ENCODE results near the gene HEYL. TPM values are rescaled to one million over a fixed set of nuclear protein-coding genes. Genes with fewer than 3 reads are reported as not detected.

Gene HEYL
- total RNA-seq (2022) = 3.0 and 3.4 TPM in 2 replicates
- percentile 45 among the genes with signal in this experiment for Bru-seq, nascent RNA
- percentile 47 among the genes with signal in this experiment for BruChase-seq, experiment 1, labeled RNA remaining after a 2-hour chase
- BruChase-seq, experiment 2, labeled RNA remaining after a 6-hour chase = percentile 39 among the genes with signal in this experiment
- long read RNA-seq, partial matches to known transcripts = 0 of 6 reads
- long read RNA-seq, other reads (novel, unspliced or antisense) = 4 of 6 reads

DNA sequence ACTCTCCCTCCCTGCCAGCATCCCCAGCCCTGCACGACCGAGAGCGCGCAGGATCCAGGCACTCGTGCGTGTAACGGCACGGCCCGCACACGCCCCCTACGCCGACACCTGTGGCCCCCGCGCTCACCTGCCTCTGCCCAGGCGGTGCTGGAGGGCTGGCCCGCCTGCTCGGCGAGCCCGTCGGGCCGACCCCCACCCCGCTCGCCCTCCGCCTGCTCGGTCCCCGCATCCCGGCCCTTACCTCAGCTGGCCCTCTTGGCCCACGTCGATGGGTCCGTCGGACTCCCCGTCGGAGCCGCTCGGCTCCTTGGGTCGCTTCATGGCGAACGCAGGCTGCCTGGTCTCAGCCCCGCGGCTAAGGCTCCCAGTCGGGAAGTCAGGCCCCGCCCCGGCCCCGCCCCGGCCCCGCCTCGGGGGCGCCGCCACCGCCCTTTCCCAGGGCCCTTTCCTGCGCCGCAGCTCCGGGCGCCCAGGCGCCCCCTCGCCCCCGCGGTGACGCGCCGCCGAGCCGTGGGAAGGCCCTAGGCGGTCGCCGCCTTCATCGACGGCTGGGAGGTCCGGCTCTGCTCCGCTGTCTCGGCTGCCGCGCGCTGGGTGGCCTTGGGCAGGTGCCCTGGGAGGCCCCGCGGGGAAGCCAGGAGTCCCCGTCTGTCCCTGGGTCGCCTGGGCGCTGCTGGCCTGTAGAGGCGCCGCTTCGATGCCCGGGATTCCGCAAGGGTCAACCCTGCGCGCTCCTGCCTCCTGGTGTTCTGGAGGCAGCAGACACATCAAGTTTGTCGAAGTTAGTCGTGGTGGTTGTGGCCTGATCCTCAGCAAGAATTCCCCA is at the start of gene HEYL:
Gene HEYL, minus strand, starts transcription at position 339 of the 826 bp plus-strand sequence. Its CDS starts 18 bp downstream, at position 321.
- ChIA-PET CTCF (interaction anchor here (1.1 to 1.2 kb wide), 3 partner anchors 14 to 33 kb away, joined by 3 to 11 read pairs (median 6); no protein-coding TSS in a partner anchor), POLR2A (no interaction called here)
- intact Hi-C loops (cut with micrococcal nuclease; ENCODE audit: unreplicated experiment) = loop anchor here (1.0 kb wide), 1 partner anchor 33 kb away; no protein-coding TSS in a partner anchor
- Mint-ChIP-seq H3K27ac (ENCODE audit: unreplicated experiment) (no peak within 1 kb of the TSS), H3K27me3 (ENCODE audit: insufficient read depth, unreplicated experiment) (no peaks in the 10 kb centered on the region), H3K36me3 (ENCODE audit: insufficient read depth, unreplicated experiment) (peaks cover 2% of the 10 kb centered on the region), H3K4me3 (ENCODE audit: unreplicated experiment) (peak within 1 kb of the TSS; percentile 78), H3K9me3 (ENCODE audit: unreplicated experiment) (no peaks in the 10 kb centered on the region), H3K4me1 (ENCODE audit: low read depth, unreplicated experiment) (no peaks in the 10 kb centered on the region)
- no peaks in the 10 kb centered on the region for H3K9me3 ChIP-seq
- no TSS peak for BruUV-seq (replicated peaks)
- H3K4me3 ChIP-seq (ENCODE audit: low read depth, low read length) = peak within 1 kb of the TSS; percentile 68
- peaks cover 6% of the 10 kb centered on the region; the same call in 1 of the 2 replicates for H3K4me1 ChIP-seq
- H3K27me3 ChIP-seq (replicated peaks; ENCODE audit: control insufficient read depth, insufficient read depth, low read length) = no peaks in the 10 kb centered on the region
- H3K36me3 ChIP-seq (ENCODE audit: control insufficient read depth, insufficient read depth, low read length) = no peaks in the 10 kb centered on the region
- peak; percentile 86 to 87 for DNase-seq
- TF ChIP-seq, protein P1, sequence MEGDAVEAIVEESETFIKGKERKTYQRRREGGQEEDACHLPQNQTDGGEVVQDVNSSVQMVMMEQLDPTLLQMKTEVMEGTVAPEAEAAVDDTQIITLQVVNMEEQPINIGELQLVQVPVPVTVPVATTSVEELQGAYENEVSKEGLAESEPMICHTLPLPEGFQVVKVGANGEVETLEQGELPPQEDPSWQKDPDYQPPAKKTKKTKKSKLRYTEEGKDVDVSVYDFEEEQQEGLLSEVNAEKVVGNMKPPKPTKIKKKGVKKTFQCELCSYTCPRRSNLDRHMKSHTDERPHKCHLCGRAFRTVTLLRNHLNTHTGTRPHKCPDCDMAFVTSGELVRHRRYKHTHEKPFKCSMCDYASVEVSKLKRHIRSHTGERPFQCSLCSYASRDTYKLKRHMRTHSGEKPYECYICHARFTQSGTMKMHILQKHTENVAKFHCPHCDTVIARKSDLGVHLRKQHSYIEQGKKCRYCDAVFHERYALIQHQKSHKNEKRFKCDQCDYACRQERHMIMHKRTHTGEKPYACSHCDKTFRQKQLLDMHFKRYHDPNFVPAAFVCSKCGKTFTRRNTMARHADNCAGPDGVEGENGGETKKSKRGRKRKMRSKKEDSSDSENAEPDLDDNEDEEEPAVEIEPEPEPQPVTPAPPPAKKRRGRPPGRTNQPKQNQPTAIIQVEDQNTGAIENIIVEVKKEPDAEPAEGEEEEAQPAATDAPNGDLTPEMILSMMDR (IDR thresholded peaks at IDR 0.05; ENCODE audit: insufficient read depth in 1 of 2, low read depth in 1 of 2, low read length in 1 of 2, severe bottlenecking in 1 of 2, unreplicated experiment in 1 of 2) = peak; percentile 41 to 77

DNA sequence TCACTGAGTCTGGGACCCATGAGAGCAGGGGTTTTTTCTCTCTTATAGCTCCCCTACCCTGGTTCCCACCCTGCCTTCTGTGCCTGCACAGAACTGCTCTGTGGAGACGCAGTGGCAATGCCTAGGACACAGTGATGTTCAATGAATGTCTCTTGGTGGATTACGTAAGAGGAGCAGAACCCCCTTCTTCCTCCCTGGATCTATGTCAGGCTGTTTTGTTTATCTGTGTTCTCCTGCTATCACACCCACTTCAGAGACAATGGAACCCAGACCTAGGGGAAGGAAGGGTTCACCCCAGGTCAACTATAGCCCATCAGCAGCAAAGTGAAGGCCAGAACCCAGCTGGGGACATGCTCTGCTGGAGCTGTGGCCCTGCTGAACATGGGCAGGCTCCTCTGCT is 49.8 kb upstream of the HEYL start:
- Mint-ChIP-seq H3K4me3 (ENCODE audit: unreplicated experiment) (no peak overlapping the region), H3K36me3 (ENCODE audit: insufficient read depth, unreplicated experiment) (no peaks in the 10 kb centered on the region), H3K27ac (ENCODE audit: unreplicated experiment) (no peak overlapping the region), H3K9me3 (ENCODE audit: unreplicated experiment) (no peaks in the 10 kb centered on the region), H3K27me3 (ENCODE audit: insufficient read depth, unreplicated experiment) (peaks cover 19% of the 10 kb centered on the region), H3K4me1 (ENCODE audit: low read depth, unreplicated experiment) (no peaks in the 10 kb centered on the region)
- Histone ChIP-seq H3K36me3 (ENCODE audit: control insufficient read depth, insufficient read depth, low read length) (no peaks in the 10 kb centered on the region), H3K9me3 (no peaks in the 10 kb centered on the region), H3K4me3 (ENCODE audit: low read depth, low read length) (no peak overlapping the region), H3K4me1 (peaks cover 4% of the 10 kb centered on the region; the same call in 1 of the 2 replicates), H3K27me3 (replicated peaks; ENCODE audit: control insufficient read depth, insufficient read depth, low read length) (no peaks in the 10 kb centered on the region; the same call in 1 of the 2 replicates)
- ChIA-PET POLR2A (no interaction called here), CTCF (no interaction called here)
- TF ChIP-seq, protein P1 (IDR thresholded peaks at IDR 0.05; ENCODE audit: insufficient read depth in 1 of 2, low read depth in 1 of 2, low read length in 1 of 2, severe bottlenecking in 1 of 2, unreplicated experiment in 1 of 2) = no peak
- no peak for DNase-seq
- intact Hi-C loops (cut with micrococcal nuclease; ENCODE audit: unreplicated experiment) = no loop called here
- no TSS peak for BruUV-seq (replicated peaks)

DNA sequence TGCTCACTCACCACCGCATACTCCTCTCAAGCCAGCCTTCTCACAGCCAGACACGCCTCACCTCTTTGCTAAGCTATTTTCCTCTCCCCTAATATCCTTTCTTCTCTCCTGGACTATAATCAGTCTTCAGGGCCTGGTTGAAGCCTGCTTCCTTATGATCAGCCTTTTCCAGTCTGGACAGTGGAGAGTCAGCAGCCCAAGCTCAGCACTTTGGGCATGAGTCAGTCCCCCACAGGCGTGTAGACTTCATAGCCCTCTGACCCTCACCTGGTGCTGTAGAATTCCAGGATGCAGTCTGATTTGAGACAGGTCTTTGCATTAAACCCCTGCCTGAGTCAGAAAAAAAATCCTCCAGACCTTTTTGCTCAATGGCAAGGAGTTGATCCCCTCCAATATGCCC is 49.3 kb upstream of the HEYL start:
- no peak overlapping the region for H3K4me3 Mint-ChIP-seq (ENCODE audit: unreplicated experiment)
- H3K9me3 ChIP-seq = no peaks in the 10 kb centered on the region
- DNase-seq = no peak
- ChIA-PET CTCF (no interaction called here), POLR2A (no interaction called here)
- peaks cover 19% of the 10 kb centered on the region for H3K27me3 Mint-ChIP-seq (ENCODE audit: insufficient read depth, unreplicated experiment)
- no peaks in the 10 kb centered on the region for H3K36me3 ChIP-seq (ENCODE audit: control insufficient read depth, insufficient read depth, low read length)
- H3K27ac Mint-ChIP-seq (ENCODE audit: unreplicated experiment) = no peak overlapping the region
- intact Hi-C loops (cut with micrococcal nuclease; ENCODE audit: unreplicated experiment) = no loop called here
- H3K4me1 Mint-ChIP-seq (ENCODE audit: low read depth, unreplicated experiment) = no peaks in the 10 kb centered on the region
- no peaks in the 10 kb centered on the region; the same call in 1 of the 2 replicates for H3K27me3 ChIP-seq (replicated peaks; ENCODE audit: control insufficient read depth, insufficient read depth, low read length)
- no peak overlapping the region for H3K4me3 ChIP-seq (ENCODE audit: low read depth, low read length)
- TF ChIP-seq, protein P1 (IDR thresholded peaks at IDR 0.05; ENCODE audit: insufficient read depth in 1 of 2, low read depth in 1 of 2, low read length in 1 of 2, severe bottlenecking in 1 of 2, unreplicated experiment in 1 of 2) = no peak
- H3K9me3 Mint-ChIP-seq (ENCODE audit: unreplicated experiment) = no peaks in the 10 kb centered on the region
- peaks cover 4% of the 10 kb centered on the region; the same call in 1 of the 2 replicates for H3K4me1 ChIP-seq
- H3K36me3 Mint-ChIP-seq (ENCODE audit: insufficient read depth, unreplicated experiment) = no peaks in the 10 kb centered on the region
- BruUV-seq (replicated peaks) = no TSS peak
